GM12878 (cell line): Measurements from ENCODE around the gene GJA9. TPM values are rescaled to one million over a fixed set of nuclear protein-coding genes. Genes with fewer than 3 reads are reported as not detected.

Experiments
- ATAC-seq: fragments of 200-7000 bp; cut with Tn5 transposase; 3 replicates; pipeline ENCODE4 v1.9.1; 2020; ENCODE audit warnings: mild to moderate bottlenecking, moderate library complexity
- BruUV-seq: library from RNA; stranded (reverse); fragments of 400-500 nt; replicated peaks from 2 replicates; lab custom pipeline; 2021; lab: Mats Ljungman, UMichigan
- CTCF ChIA-PET: fragments of 300-600 bp; sonication (Branson Sonifier 250); formaldehyde crosslinking; extraction: SDS; loops from one replicate; lab custom pipeline; 2021; ENCODE audit warnings: inconsistent platforms; lab: Yijun Ruan, JAX
- POLR2A ChIA-PET: fragments of 350-600 bp; formaldehyde crosslinking; extraction: SDS; loops from one replicate; lab custom pipeline; 2021; ENCODE audit warnings: inconsistent platforms; lab: Charles Lee
- RAD21 ChIA-PET: fragments of 300-600 bp; sonication (Branson Sonifier 250); formaldehyde crosslinking; loops from one replicate; lab custom pipeline; 2023; ENCODE audit warnings: antibody characterized with exemption; ENCODE audit not compliant: unreplicated experiment; lab: Charles Lee
- SMC1A ChIA-PET: fragments of 300-600 bp; sonication (Branson Sonifier 250); formaldehyde crosslinking; loops from one replicate; lab custom pipeline; 2023; ENCODE audit not compliant: unreplicated experiment, uncharacterized antibody; lab: Charles Lee
- DNase-seq: peaks from one replicate; pipeline ENCODE4 v3.0.0-alpha.2; 2011; ENCODE audit warnings: low read depth, low spot score
- FAIRE-seq: peaks from 3 replicates; lab custom pipeline; 2011; peaks lifted over from hg19 to GRCh38; lab: Jason Lieb, UNC
- H2AFZ ChIP-seq: 2 replicates; pipeline ENCODE4 v1.6.0; 2011; ENCODE audit warnings: low read depth, low read length, control low read depth; ENCODE audit not compliant: control insufficient read depth
- H3K27ac ChIP-seq: 2 replicates; pipeline ENCODE4 v1.5.1; 2011; ENCODE audit warnings: control low read depth; ENCODE audit not compliant: control insufficient read depth, insufficient read depth
- H3K27me3 ChIP-seq, 2 experiments: replicated peaks in 1 of 2; 2 replicates each; pipeline versions ENCODE4 v1.6.0 to v1.6.1; 2011; ENCODE audit warnings: low read length in 1 of 2; ENCODE audit not compliant: control insufficient read depth in 2 of 2, insufficient read depth in 2 of 2
- H3K36me3 ChIP-seq, 2 experiments: 2 replicates each; pipeline ENCODE4 v1.5.1; 2011; ENCODE audit warnings: low read length in 1 of 2; ENCODE audit not compliant: control insufficient read depth in 2 of 2, insufficient read depth in 2 of 2
- H3K4me1 ChIP-seq: 2 replicates; pipeline ENCODE4 v1.6.1; 2011; ENCODE audit warnings: mild to moderate bottlenecking, low read length, moderate library complexity, mixed read lengths; ENCODE audit not compliant: control insufficient read depth, insufficient read depth
- H3K4me2 ChIP-seq: 2 replicates; pipeline ENCODE4 v1.6.0; 2011; ENCODE audit warnings: control low read depth; ENCODE audit not compliant: control insufficient read depth, insufficient read depth
- H3K4me3 ChIP-seq: fragments of 200-600 bp; sonication (generic); 2 replicates; pipeline ENCODE4 v1.5.1; 2016
- H3K79me2 ChIP-seq: 2 replicates; pipeline ENCODE4 v1.6.0; 2011; ENCODE audit warnings: low read length; ENCODE audit not compliant: control insufficient read depth, insufficient read depth
- H3K9ac ChIP-seq: 2 replicates; pipeline ENCODE4 v1.8.0; 2011; ENCODE audit warnings: low read length, control low read depth, mixed read lengths; ENCODE audit not compliant: control insufficient read depth, insufficient read depth
- H3K9me3 ChIP-seq: replicated peaks from 3 replicates; pipeline ENCODE4 v1.5.1; 2011; ENCODE audit warnings: mild to moderate bottlenecking, low read length; ENCODE audit not compliant: control insufficient read depth, insufficient read depth
- H4K20me1 ChIP-seq: 2 replicates; pipeline ENCODE4 v1.6.0; 2011; ENCODE audit not compliant: control insufficient read depth, insufficient read depth
- IRF4 ChIP-seq: IDR thresholded peaks from 2 replicates; pipeline ENCODE4 v1.6.1; 2011; ENCODE audit warnings: low read depth, low read length
- JUNB ChIP-seq: IDR thresholded peaks from 2 replicates; pipeline ENCODE4 v1.6.1; 2016; ENCODE audit warnings: antibody characterized with exemption, mild to moderate bottlenecking
- RFX5 ChIP-seq: IDR thresholded peaks from 2 replicates; pipeline ENCODE4 v1.6.1; 2011; ENCODE audit warnings: low read depth, low read length, improper control_type of control experiment
- WGBS: methylation state at CpG from one replicate; pipeline ENCODE4 v1.1.6; 2016; ENCODE audit warnings: low lambda C conversion rate; ENCODE audit not compliant: insufficient replicate concordance, insufficient coverage; ENCODE audit errors: missing lambda C conversion rate; 5-methylcytosine and 5-hydroxymethylcytosine counted together
- in situ Hi-C: fragments of 300-500 bp; cut with MboI; formaldehyde crosslinking; loops from 9 replicates; pipeline ENCODE4 v1.14.3; 2018; ENCODE audit warnings: mixed read lengths
- intact Hi-C: fragments of 100-400 bp; cut with micrococcal nuclease; formaldehyde crosslinking; loops from one replicate; pipeline ENCODE4 v1.14.2; 2022; ENCODE audit not compliant: unreplicated experiment
- polyA plus RNA-seq, 11 experiments: library from polyadenylated mRNA; depleted of rRNA in 4 of 11; unstranded in 6 of 11; stranded (reverse) in 5 of 11; fragments of >200 nt; fragmentation: Nextera tagmentation in 4 of 11; fragmentation: Illumina TruSeq in 1 of 11; extraction: Ambion mirVana in 4 of 11; extraction: Trizol in 1 of 11; gene quantifications; 1 replicate in 1 of 11; 2 replicates in 10 of 11; pipeline versions ENCODE4 v1.2.1 to v1.2.3, GENCODE V29; 2011 to 2016; ENCODE audit warnings: inconsistent platforms in 2 of 11, missing spikeins in 2 of 11, low read depth in 1 of 11
- total RNA-seq, 4 experiments: library from RNA; depleted of rRNA in 3 of 4; stranded (reverse); fragments of >200 nt in 3 of 4; fragmentation: Illumina TruSeq in 1 of 4; extraction: Trizol in 1 of 4; gene quantifications; 2 replicates each; pipeline versions ENCODE4 v1.2.1 to v1.2.3, GENCODE V29; 2013 to 2021
- TF ChIP-seq, protein P1 (sequence below): fragments of 450-650 bp; IDR thresholded peaks from 2 replicates; pipeline ENCODE4 v1.6.1; 2017; ENCODE audit warnings: mild to moderate bottlenecking, moderate library complexity
- TF ChIP-seq, protein P2 (sequence below): IDR thresholded peaks from 2 replicates; pipeline ENCODE4 v1.6.1; 2012; ENCODE audit warnings: improper control_type of control experiment, low read depth, low read length; ENCODE audit not compliant: insufficient replicate concordance
- TF ChIP-seq, protein P3 (sequence below): IDR thresholded peaks from 2 replicates; pipeline ENCODE4 v1.6.1; 2012; ENCODE audit warnings: mild to moderate bottlenecking, low read depth, low read length
- TF ChIP-seq, protein P4 (sequence below): fragments of 450-650 bp; IDR thresholded peaks from 2 replicates; pipeline ENCODE4 v1.6.1; 2018; ENCODE audit warnings: mild to moderate bottlenecking, low read depth, moderate library complexity; ENCODE audit not compliant: partially characterized antibody

GJA9 gene
- total and polyA plus RNA-seq, 10 of the 15 experiments (the other 5 are each of a cell fraction or from before 2014, with no cell fraction given) = 0.13 TPM; not detected in 9

DNA sequence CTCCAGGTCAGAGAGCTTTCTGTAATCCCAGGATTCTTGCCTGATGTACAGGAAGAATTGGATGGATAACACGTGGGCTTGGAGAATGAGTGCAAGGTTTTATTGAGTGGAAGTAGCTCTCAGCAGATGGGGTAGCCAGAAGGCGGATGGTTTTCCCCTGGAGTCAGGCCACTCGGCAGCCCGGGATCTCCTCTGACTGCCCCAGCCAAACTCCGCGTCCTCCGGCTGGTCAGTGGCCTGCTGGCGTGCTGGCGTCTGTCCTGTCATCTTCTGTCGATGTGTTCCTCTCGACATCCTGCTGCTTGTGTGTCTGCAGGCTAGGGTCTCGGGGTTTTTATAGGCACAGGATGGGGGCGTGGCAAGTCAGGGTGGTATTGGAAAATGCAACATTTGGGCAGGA, 27.4 kb upstream of the GJA9 start:
- ChIA-PET POLR2A (no interaction called here), CTCF (interaction anchor here (0.7 kb wide), 1 partner anchor 10 kb away, joined by 3 read pairs; no protein-coding TSS in a partner anchor), SMC1A (interaction anchor here (1.6 kb wide), 1 partner anchor 12 kb away, joined by 4 read pairs; no protein-coding TSS in a partner anchor), RAD21 (no interaction called here)
- 74% methylated on average over 13 of the region's 13 CpGs for WGBS
- Histone ChIP-seq H3K9me3 (no peaks in the 10 kb centered on the region), H3K36me3 (no peaks in the 10 kb centered on the region), H3K4me2 (no peak overlapping the region), H3K9ac (no peak overlapping the region), H3K4me1 (no peaks in the 10 kb centered on the region), H3K79me2 (no peaks in the 10 kb centered on the region), H2AFZ (no peak overlapping the region), H3K4me3 (no peak overlapping the region), H3K27ac (no peak overlapping the region), H4K20me1 (no peaks in the 10 kb centered on the region), H3K27me3 (no peaks in the 10 kb centered on the region)
- DNase-seq = no peak
- BruUV-seq = no TSS peak
- in situ Hi-C loops (no loop called here), intact Hi-C loops (no loop called here)
- FAIRE-seq = no peak
- ATAC-seq = no peak
- TF ChIP-seq JUNB (no peak), RFX5 (no peak), IRF4 (no peak)
- TF ChIP-seq, protein P1, sequence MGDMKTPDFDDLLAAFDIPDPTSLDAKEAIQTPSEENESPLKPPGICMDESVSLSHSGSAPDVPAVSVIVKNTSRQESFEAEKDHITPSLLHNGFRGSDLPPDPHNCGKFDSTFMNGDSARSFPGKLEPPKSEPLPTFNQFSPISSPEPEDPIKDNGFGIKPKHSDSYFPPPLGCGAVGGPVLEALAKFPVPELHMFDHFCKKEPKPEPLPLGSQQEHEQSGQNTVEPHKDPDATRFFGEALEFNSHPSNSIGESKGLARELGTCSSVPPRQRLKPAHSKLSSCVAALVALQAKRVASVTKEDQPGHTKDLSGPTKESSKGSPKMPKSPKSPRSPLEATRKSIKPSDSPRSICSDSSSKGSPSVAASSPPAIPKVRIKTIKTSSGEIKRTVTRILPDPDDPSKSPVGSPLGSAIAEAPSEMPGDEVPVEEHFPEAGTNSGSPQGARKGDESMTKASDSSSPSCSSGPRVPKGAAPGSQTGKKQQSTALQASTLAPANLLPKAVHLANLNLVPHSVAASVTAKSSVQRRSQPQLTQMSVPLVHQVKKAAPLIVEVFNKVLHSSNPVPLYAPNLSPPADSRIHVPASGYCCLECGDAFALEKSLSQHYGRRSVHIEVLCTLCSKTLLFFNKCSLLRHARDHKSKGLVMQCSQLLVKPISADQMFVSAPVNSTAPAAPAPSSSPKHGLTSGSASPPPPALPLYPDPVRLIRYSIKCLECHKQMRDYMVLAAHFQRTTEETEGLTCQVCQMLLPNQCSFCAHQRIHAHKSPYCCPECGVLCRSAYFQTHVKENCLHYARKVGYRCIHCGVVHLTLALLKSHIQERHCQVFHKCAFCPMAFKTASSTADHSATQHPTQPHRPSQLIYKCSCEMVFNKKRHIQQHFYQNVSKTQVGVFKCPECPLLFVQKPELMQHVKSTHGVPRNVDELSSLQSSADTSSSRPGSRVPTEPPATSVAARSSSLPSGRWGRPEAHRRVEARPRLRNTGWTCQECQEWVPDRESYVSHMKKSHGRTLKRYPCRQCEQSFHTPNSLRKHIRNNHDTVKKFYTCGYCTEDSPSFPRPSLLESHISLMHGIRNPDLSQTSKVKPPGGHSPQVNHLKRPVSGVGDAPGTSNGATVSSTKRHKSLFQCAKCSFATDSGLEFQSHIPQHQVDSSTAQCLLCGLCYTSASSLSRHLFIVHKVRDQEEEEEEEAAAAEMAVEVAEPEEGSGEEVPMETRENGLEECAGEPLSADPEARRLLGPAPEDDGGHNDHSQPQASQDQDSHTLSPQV = no peak
- TF ChIP-seq, protein P2, sequence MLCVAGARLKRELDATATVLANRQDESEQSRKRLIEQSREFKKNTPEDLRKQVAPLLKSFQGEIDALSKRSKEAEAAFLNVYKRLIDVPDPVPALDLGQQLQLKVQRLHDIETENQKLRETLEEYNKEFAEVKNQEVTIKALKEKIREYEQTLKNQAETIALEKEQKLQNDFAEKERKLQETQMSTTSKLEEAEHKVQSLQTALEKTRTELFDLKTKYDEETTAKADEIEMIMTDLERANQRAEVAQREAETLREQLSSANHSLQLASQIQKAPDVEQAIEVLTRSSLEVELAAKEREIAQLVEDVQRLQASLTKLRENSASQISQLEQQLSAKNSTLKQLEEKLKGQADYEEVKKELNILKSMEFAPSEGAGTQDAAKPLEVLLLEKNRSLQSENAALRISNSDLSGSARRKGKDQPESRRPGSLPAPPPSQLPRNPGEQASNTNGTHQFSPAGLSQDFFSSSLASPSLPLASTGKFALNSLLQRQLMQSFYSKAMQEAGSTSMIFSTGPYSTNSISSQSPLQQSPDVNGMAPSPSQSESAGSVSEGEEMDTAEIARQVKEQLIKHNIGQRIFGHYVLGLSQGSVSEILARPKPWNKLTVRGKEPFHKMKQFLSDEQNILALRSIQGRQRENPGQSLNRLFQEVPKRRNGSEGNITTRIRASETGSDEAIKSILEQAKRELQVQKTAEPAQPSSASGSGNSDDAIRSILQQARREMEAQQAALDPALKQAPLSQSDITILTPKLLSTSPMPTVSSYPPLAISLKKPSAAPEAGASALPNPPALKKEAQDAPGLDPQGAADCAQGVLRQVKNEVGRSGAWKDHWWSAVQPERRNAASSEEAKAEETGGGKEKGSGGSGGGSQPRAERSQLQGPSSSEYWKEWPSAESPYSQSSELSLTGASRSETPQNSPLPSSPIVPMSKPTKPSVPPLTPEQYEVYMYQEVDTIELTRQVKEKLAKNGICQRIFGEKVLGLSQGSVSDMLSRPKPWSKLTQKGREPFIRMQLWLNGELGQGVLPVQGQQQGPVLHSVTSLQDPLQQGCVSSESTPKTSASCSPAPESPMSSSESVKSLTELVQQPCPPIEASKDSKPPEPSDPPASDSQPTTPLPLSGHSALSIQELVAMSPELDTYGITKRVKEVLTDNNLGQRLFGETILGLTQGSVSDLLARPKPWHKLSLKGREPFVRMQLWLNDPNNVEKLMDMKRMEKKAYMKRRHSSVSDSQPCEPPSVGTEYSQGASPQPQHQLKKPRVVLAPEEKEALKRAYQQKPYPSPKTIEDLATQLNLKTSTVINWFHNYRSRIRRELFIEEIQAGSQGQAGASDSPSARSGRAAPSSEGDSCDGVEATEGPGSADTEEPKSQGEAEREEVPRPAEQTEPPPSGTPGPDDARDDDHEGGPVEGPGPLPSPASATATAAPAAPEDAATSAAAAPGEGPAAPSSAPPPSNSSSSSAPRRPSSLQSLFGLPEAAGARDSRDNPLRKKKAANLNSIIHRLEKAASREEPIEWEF = no peak
- TF ChIP-seq, protein P3, sequence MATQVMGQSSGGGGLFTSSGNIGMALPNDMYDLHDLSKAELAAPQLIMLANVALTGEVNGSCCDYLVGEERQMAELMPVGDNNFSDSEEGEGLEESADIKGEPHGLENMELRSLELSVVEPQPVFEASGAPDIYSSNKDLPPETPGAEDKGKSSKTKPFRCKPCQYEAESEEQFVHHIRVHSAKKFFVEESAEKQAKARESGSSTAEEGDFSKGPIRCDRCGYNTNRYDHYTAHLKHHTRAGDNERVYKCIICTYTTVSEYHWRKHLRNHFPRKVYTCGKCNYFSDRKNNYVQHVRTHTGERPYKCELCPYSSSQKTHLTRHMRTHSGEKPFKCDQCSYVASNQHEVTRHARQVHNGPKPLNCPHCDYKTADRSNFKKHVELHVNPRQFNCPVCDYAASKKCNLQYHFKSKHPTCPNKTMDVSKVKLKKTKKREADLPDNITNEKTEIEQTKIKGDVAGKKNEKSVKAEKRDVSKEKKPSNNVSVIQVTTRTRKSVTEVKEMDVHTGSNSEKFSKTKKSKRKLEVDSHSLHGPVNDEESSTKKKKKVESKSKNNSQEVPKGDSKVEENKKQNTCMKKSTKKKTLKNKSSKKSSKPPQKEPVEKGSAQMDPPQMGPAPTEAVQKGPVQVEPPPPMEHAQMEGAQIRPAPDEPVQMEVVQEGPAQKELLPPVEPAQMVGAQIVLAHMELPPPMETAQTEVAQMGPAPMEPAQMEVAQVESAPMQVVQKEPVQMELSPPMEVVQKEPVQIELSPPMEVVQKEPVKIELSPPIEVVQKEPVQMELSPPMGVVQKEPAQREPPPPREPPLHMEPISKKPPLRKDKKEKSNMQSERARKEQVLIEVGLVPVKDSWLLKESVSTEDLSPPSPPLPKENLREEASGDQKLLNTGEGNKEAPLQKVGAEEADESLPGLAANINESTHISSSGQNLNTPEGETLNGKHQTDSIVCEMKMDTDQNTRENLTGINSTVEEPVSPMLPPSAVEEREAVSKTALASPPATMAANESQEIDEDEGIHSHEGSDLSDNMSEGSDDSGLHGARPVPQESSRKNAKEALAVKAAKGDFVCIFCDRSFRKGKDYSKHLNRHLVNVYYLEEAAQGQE = no peak
- TF ChIP-seq, protein P4, sequence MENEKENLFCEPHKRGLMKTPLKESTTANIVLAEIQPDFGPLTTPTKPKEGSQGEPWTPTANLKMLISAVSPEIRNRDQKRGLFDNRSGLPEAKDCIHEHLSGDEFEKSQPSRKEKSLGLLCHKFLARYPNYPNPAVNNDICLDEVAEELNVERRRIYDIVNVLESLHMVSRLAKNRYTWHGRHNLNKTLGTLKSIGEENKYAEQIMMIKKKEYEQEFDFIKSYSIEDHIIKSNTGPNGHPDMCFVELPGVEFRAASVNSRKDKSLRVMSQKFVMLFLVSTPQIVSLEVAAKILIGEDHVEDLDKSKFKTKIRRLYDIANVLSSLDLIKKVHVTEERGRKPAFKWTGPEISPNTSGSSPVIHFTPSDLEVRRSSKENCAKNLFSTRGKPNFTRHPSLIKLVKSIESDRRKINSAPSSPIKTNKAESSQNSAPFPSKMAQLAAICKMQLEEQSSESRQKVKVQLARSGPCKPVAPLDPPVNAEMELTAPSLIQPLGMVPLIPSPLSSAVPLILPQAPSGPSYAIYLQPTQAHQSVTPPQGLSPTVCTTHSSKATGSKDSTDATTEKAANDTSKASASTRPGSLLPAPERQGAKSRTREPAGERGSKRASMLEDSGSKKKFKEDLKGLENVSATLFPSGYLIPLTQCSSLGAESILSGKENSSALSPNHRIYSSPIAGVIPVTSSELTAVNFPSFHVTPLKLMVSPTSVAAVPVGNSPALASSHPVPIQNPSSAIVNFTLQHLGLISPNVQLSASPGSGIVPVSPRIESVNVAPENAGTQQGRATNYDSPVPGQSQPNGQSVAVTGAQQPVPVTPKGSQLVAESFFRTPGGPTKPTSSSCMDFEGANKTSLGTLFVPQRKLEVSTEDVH = no peak
